CD4-positive, alpha-beta T cell treated with Interleukin-17A for 4 hours (primary cell): Measurements from ENCODE around the gene ATP6V0A1.

ENCODE experiments used
- DNase-seq: peaks from one replicate; pipeline ENCODE4 v3.0.0-alpha.2; 2020; ENCODE audit warnings: mixed read lengths

The ATP6V0A1 gene

DNA sequence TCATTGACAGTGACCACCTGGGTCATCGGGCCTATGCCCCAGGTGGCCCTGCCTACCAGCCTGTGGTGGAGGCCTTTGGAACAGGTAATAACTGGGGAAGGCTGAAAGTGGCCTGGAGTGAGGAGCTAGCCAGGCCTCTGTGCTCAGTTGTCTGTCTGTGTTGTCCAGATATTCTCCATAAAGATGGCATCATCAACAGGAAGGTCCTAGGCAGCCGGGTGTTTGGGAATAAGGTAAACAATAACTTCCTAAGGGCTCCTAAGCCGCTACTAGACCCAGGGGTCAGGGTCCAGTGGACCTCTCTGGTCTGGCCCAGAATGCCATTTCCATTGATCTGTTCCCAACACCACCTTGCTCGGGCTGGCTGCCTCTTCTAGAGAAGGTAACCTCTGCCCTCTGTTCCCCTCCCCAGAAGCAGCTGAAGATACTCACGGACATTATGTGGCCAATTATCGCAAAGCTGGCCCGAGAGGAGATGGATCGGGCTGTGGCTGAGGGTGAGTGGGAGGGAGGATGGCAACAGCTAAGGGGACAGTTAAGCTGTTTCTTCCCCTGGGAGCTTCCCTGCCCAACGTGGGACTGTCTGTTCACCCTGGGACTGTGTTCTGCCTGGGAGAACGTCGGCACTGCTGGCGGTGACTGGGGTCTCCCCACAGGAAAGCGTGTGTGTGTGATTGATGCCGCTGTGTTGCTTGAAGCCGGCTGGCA is 106.3 kb downstream of the ATP6V0A1 start:
- no peak for DNase-seq

DNA sequence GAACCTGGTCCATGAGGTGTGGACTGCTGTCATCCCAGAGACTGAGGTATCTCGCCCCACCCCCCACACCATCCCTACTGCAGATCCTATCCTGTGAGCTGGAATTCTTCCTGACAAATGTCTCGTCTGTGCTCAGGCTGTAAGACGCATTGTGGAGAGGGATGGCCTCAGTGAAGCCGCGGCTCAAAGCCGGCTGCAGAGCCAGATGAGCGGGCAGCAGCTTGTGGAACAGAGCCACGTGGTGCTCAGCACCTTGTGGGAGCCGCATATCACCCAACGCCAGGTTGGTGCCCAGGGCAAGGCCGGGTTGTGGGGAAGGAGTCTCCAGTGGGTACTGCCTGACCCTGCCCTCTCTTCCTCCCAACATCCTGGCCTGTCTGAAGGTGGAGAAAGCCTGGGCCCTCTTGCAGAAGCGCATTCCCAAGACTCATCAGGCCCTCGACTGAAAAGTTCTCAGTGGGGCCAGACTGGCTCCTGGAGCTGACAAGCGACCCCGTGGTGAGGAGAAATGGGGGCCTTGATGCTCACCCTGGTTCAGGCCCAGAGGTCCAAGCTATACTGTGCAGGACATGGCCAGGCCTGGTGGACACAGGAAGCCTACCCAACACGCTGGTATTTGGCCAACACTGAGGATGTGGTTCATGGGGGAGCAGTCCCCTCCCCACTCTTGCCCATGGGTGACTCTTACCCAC is 107.0 kb downstream of the ATP6V0A1 start:
- no peak for DNase-seq

DNA sequence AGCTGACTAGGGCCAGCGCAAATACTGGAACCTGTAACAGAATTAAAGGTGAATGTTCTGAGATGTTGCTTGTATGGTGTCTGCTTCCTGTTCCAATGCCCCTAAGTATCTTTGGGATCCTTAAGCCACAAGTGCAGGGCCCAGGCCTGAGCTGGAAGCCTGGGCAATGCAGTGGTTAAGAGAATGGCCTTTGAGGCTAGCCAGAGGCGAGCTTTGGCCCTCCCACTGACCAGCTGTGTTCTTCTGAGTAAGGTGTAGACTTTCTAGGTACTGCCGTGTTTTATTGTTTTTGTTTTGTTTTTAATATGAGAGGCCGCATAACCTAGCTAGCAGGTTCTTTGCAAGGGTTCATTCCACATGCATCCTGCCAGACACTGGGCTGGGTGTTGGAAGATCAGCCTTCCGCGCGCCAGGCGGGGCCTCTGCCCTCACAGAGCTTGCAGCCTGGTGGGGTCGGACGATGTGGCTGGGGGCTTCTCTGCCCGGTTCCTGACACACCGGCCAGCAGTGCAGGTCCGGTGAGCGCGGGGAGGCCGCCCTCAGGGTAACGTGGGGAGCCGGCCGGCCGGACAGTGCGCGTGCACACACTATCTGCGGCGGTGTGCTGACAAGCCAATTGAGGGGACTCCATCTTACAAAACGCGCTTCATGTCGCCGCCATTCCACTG is 107.7 kb downstream of the ATP6V0A1 start:
- no peak for DNase-seq

DNA sequence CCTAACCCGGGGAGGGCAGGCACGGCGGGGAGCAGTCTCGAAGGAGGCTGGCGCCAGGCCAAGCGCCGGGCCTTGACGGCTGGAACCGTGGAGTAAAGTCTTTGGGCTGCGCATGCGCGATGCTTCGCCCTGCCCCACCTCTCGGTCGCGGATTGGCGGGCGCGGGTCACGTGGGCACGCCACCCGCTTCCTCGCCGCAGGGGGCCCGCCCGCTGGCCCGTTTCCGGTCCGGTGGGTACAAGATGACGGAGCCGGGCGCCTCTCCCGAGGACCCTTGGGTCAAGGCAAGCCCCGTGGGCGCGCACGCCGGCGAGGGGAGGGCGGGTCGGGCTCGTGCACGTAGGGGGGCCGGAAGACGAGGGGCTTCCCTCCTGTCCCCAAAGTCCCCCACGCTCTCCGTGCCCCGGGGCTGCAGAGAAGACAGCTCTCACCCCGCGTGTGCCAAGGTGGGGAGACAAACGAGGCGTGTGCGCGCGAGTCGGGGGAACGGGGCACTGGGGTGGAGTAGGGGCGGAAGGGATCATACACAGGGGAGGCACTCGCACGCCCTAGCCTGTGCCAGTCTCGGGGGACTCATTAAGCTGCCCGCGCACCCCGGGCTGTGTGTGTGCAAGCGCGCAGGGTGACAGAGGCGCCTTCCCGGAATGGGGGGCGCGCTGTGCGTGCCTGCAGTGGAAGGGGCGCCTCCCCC is 108.3 kb downstream of the ATP6V0A1 start, which contains the start of gene MLX:
MLX (plus strand) TSS at position 218 of the 691 bp plus-strand sequence; CDS start at position 243, 25 bp downstream.
- DNase-seq: peak; percentile 94

DNA sequence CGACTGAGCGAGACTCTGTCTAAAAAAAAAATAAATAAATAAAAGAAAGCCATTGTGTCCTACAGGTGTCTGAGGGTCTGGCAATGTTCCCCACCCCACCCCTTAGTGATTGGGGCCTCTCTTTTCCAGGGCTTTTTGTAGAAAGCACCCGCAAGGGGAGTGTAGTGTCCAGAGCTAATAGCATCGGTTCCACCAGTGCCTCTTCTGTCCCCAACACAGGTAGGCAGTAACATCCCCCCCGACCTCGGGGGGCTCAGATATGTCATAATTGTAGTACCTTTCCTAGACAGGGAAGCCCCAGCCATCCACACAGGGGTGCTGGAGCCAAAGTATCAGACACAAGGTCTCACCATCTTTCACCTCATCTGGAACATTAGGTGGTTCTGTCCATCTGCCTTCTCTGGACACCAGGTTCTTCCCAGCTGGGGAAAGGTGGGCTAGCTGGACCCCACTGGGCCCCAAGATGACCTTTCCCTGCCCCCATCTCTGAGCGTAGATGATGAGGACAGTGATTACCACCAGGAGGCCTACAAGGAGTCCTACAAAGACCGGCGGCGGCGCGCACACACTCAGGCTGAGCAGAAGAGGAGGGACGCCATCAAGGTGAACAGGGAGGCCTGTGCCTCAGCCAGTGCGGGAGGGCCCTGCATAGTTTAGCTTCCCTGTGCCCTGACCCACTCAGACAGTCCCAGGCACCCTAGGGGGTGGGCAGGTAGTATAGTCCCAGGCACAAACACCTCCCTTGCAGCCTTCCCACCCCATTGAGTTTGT is 109.8 kb downstream of the ATP6V0A1 start:
- no peak for DNase-seq

DNA sequence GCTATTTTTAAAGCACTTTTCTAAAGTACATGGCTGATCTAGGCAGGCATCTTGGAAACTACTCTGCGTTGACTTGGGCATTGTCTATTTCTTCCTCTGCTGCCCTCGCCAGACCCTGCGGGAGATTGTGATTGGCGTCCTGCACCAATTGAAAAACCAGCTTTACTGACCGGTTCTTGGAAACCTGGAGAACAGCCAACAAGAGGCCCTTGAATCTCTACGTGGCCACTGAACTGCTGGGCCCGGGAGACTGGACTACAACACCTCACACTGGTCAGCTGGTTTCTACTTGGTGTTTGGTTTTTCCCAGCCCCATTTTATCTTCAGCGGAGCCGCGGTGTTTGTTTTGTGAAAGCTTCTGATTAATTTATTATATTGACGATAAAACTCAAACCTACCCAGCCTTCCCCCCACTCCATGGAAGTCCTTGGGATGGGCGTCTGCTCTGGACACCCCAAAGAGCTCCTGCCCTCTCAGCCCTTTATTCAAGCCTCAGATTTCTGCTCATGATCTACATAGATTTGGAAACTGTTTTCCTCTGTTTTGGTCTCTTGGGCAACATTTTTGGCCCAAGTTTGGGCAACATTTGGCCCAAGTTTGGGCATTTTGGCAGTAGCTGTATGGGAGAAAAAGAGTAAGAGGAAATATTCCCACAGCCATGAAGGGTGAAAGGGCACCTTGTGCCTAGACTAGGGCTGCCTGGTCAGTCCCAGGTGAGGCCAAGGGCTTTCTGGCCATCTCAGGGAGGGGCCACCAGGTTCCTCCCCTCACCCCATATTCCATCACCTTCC is 113.0 kb downstream of the ATP6V0A1 start:
- DNase-seq: no peak
